Endothelial cell (in vitro differentiated cells): ENCODE measurements around the gene TTBK1. TPM values are rescaled to one million over a fixed set of nuclear protein-coding genes. Genes with fewer than 3 reads are reported as not detected.

Source experiments
- DNase-seq: peaks from one replicate; pipeline ENCODE4 v3.0.0; 2021; ENCODE audit warnings: low spot score
- H3K27ac Mint-ChIP-seq: one replicate; pipeline ENCODE4 v1.8.0; 2021; ENCODE audit warnings: mixed read lengths, inconsistent platforms; ENCODE audit not compliant: unreplicated experiment
- H3K27me3 Mint-ChIP-seq: one replicate; pipeline ENCODE4 v1.8.0; 2021; ENCODE audit warnings: mild to moderate bottlenecking, moderate library complexity, mixed read lengths, inconsistent platforms; ENCODE audit not compliant: unreplicated experiment
- H3K36me3 Mint-ChIP-seq: one replicate; pipeline ENCODE4 v1.8.0; 2021; ENCODE audit warnings: mild to moderate bottlenecking, low read depth, mixed read lengths, inconsistent platforms; ENCODE audit not compliant: unreplicated experiment
- H3K4me1 Mint-ChIP-seq: one replicate; pipeline ENCODE4 v1.8.0; 2021; ENCODE audit warnings: mild to moderate bottlenecking, mixed read lengths, inconsistent platforms; ENCODE audit not compliant: unreplicated experiment
- H3K4me3 Mint-ChIP-seq: one replicate; pipeline ENCODE4 v1.8.0; 2021; ENCODE audit warnings: mild to moderate bottlenecking, mixed read lengths, inconsistent platforms; ENCODE audit not compliant: unreplicated experiment
- H3K9me3 Mint-ChIP-seq: one replicate; pipeline ENCODE4 v1.8.0; 2021; ENCODE audit warnings: mixed read lengths, inconsistent platforms; ENCODE audit not compliant: unreplicated experiment
- total RNA-seq: library from RNA; stranded (reverse); fragmentation: NEBNext Ultra II Directional; extraction: Animal tissue kit (Norgen Biotek cat#: 25700); gene quantifications from one replicate; pipeline ENCODE4 v1.2.1, GENCODE V29; 2021; ENCODE audit not compliant: unreplicated experiment
- TF ChIP-seq, protein P1 (sequence below): fragments of 200-600 bp; sonication (generic); IDR thresholded peaks from one replicate; pipeline ENCODE4 v1.5.0; 2021; ENCODE audit warnings: antibody characterized with exemption; ENCODE audit not compliant: unreplicated experiment

Gene TTBK1
- total RNA-seq, 1 donor from 2014 or later: 1.0 TPM

DNA sequence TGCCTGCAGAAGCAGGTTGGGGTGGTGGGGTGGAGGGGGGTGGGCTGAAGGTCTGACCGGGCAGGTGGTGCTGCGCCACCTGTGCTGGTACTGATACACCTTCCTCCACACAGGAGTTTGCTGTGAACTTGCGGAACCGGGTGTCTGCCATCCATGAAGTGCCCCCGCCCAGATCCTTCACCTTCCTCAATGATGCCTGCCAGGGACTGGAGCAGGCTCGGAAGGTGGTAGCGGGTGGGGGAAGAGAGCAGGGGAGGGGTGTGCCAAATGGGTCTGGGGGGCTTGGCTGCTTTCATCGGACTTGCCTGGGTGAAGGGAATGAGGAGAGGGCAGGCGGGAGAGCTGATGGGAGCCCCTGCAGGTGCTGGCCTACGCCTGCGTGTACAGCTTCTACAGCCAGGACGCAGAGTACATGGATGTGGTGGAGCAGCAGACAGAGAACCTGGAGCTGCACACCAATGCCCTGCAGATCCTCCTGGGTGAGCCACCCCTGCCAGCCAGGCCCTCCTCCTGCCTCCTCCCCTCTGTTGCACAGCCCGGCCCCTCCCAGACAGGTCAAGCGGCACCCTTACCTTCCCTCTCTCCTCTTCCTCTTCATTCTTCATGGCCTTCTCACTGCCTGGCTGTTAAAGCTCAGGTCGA is 20.7 kb upstream of the TTBK1 start:
- no peak overlapping the region for H3K27ac Mint-ChIP-seq
- H3K36me3 Mint-ChIP-seq: peaks cover 30% of the 10 kb centered on the region
- DNase-seq: no peak
- peaks cover 4% of the 10 kb centered on the region for H3K27me3 Mint-ChIP-seq
- no peaks in the 10 kb centered on the region for H3K9me3 Mint-ChIP-seq
- TF ChIP-seq, protein P1, sequence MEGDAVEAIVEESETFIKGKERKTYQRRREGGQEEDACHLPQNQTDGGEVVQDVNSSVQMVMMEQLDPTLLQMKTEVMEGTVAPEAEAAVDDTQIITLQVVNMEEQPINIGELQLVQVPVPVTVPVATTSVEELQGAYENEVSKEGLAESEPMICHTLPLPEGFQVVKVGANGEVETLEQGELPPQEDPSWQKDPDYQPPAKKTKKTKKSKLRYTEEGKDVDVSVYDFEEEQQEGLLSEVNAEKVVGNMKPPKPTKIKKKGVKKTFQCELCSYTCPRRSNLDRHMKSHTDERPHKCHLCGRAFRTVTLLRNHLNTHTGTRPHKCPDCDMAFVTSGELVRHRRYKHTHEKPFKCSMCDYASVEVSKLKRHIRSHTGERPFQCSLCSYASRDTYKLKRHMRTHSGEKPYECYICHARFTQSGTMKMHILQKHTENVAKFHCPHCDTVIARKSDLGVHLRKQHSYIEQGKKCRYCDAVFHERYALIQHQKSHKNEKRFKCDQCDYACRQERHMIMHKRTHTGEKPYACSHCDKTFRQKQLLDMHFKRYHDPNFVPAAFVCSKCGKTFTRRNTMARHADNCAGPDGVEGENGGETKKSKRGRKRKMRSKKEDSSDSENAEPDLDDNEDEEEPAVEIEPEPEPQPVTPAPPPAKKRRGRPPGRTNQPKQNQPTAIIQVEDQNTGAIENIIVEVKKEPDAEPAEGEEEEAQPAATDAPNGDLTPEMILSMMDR: no peak
- peaks cover 8% of the 10 kb centered on the region for H3K4me1 Mint-ChIP-seq
- peak overlapping the region; percentile 62 for H3K4me3 Mint-ChIP-seq

DNA sequence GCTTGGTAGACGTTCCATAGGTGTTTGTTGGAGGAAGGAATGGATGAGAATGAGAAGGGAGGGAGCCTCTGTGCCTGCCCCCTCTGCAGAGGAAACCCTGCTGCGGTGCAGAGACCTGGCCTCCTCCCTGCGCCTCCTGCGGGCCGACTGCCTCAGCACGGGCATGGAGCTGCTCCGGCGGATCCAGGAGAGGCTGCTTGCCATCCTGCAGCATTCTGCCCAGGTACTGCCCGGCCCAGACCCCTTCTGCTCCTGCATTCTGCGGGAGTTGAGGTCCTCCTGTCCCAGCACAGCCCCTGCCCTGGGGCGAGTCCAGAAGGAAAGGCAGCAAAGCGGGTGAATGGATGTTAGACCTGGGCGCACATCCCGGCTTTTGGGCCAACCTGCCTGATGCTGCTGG is 20.1 kb upstream of the TTBK1 start:
- Mint-ChIP-seq H3K27me3 (peaks cover 4% of the 10 kb centered on the region), H3K9me3 (no peaks in the 10 kb centered on the region), H3K4me3 (peak overlapping the region; percentile 62), H3K27ac (no peak overlapping the region), H3K4me1 (peaks cover 8% of the 10 kb centered on the region), H3K36me3 (peaks cover 28% of the 10 kb centered on the region)
- DNase-seq: no peak
- TF ChIP-seq, protein P1: no peak

DNA sequence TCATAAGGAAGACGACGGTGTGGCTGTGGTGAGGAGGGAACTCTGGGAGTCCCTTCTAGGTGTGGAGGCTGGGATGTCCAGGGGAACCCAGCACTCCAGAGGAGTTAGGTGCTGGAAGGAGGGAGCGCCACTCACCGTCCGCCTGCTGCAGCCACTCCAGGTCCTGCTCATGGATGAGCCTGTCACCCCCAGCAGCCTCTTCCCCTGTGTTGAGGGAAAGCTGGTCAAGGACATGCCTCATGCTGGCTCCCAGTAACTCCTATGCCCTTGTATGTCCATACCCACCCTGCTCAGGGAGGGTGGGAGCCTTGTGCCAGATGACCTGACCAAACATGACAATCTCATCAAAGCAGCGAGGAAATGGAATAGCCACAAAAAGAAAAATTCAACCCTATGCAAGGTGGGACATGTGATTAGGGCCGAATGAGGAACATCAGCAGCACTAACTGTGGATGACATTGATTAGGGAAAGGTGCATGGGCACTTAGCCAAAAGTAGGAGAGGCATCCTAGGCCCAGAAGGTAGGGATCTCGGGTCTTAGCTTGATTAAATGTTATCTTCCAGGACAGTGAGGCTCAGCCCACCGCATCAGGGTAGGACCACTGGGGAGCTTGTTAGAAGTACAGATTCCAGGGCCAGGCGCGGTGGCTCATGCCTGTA is 17.0 kb upstream of the TTBK1 start:
- DNase-seq: no peak
- no peak overlapping the region for H3K4me3 Mint-ChIP-seq
- no peak overlapping the region for H3K27ac Mint-ChIP-seq

DNA sequence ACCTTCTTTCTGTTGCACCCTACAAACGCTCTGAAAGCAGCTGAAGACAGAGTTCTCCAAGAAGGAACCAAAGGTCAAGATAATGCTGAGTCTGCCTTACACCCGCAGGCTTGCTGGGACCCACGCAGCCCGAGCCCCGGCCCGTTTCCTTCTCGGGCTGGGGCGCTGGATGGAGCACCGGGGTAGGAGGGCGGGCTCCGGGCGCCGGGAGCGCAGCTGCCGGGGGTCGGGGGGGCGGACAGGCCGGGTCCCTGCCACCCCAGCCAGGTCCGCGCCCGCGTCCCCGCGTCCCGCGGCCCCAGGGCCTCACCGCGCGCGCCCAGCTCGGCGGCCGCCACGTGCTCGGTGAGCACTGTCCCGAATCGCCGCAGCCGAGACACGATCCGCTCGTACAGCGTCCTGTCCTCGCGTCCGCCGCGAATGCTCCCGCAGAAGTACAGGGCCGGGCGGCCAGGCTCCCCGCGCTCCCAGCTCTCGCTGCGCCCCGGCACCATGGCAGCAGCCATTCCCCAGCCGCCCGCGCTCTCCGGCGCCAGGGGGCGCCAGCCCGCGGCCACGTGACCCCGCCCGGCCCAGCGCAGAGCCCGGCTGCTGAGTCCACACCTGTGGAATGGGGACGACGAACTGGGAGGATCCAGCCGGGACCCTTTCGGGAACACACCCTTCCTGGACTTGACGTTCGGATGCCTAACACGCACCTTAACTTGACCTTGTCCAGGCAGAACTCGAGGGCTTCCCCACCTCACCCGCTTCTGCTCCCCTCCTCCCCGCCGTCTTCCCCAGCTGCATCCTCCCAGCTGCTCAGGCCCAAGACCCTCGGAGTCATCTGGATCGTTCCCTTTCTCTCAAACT is 14.1 kb upstream of the TTBK1 start, which contains the start of gene DNPH1:
DNPH1 (minus strand) TSS at position 531 of the 852 bp plus-strand sequence; CDS start at position 506, 25 bp downstream.
- peak within 1 kb of the TSS; percentile 84 for H3K4me3 Mint-ChIP-seq
- no peaks in the 10 kb centered on the region for H3K9me3 Mint-ChIP-seq
- H3K36me3 Mint-ChIP-seq: peaks cover 5% of the 10 kb centered on the region
- H3K27me3 Mint-ChIP-seq: peaks cover 4% of the 10 kb centered on the region
- peak; percentile 87 for DNase-seq
- peaks cover 8% of the 10 kb centered on the region for H3K4me1 Mint-ChIP-seq
- TF ChIP-seq, protein P1: peak; percentile 85
- H3K27ac Mint-ChIP-seq: peak within 1 kb of the TSS; percentile 26

More for the DNA sequence above, 17.0 kb upstream of the TTBK1 start:
- Mint-ChIP-seq H3K36me3 (peaks cover 13% of the 10 kb centered on the region), H3K27me3 (peaks cover 4% of the 10 kb centered on the region), H3K4me1 (peaks cover 11% of the 10 kb centered on the region), H3K9me3 (no peaks in the 10 kb centered on the region)
- TF ChIP-seq, protein P1: no peak
